ENCODE data around the gene ACP7.
"Not testable (repeated sequence)": the region's sequence is repeated elsewhere in the genome, so short reads cannot be mapped to it uniquely, and the experiment has no call there.

ACP7 gene

DNA sequence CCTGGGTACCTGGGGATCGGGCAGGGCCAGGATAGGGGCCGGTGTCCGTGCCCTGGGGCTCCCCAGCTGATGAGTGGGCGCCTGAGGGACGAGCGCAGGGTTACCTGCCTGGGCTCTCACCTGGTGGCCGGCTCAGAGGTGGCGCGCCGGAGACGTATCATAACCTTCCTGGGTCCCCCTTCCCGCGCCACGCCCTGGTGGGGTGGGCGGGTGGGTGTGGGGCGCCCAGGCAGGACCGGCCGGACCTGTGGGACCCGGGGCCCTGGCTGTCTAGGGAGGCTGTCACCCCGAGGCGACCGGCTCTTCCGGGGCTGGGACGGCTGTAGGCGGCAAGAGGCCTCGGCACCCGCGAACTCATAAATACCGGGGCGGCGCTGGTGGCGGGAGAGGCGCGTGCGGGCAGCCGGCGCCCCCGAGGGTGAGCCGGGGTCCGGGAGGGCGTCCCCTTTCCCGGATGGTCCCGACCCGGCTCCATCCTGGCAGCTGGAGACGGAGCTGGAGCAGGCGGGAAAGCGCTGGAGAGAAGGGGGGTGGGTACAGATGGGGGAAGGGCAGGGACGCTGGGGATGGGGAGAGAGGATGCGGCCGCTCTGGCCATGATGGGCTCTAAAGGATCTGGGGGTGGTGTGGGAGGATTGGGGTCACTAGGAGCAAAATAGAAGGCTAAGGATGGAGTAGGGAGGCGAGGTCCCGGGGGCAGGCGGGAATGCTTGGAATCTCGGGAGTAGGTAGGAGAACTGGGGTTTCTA is at the start of gene ACP7:
Gene ACP7, plus strand, starts transcription at position 386 of the 749 bp plus-strand sequence. CDS start 902 bp downstream, outside the sequence.
- DNase-seq: no peak

DNA sequence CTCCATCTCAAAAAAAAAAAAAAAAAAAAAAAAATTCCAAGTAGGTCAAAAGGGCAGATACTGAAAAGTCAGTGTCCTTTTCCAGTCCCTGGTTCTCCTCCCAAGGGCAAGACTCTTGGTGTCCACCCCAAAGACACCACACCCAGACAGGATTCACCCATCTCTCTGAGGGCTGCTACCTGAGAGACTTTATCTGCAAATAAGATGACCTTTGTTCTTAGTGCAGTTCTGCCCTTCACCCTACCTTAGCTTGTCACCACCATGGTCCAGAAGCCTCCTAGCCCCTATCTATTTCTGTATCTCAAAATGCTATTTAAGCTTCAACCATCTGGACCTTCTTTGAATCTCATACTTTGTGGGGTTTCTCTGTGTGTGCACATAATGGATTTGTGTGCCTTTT is 47.6 kb upstream of the ACP7 start:
- no peak for DNase-seq

GRCh38 chr19:39037194-39037593 is 47.0 kb upstream of the ACP7 start:
- no peak for DNase-seq

- peak; percentile 27 for DNase-seq
Observed at GRCh38 chr19:39038098-39038497, 46.1 kb upstream of the ACP7 start.

DNA sequence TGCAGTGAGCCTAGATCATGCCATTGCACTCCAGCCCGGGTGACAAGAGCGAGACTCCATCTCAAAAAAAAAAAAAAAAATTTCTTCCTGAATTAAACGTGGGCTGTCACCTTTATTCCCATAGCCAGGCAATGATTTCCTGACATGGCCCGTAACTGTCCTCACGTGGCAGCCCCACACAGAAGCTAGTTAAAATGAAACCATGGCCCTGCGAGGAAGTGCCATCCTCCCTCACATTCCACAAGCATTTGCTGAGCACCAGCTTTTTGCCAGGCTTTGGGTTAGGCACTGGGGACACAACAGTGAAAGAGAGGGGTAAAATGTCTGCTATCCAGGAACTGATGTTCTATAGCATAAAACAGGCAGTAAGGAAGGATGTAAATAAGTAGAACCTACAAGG is 38.7 kb upstream of the ACP7 start:
- DNase-seq: no peak

DNA sequence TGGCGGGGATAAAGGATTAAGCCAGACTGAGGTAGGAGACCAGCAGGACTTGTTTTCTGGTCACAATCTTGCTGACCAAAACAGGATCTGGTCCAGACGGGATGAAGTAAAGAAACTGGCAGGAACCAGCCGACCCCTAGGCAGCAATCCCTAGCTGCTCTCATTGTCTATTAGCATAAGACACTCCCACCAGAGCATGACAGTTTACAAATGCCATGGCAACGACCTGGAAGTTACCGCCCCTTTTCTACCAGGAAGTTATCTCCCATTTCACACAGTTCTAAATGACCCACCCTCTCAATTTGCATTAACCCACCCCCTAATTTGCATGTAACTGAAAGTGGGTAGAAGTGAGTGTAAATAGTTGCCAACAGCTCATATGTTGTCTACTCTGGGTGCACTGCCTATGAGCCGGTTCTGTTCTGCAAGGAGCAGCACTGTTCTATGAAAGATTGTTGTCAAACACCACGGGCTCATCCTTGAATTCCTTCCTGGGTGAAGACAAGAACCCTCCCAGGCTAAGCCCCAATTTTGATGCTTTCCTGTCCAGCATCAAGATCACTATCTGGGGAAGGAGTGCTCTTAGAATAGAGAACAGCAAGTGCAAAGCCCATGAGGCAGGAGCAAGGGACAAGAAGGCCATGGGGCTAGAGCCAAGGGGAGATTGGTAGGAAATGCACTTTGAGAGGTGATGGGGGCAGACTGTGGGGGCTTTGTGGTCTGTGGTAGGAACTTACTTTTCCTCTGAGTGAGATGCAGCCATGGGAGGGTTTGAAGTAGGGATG is 37.9 kb upstream of the ACP7 start:
- DNase-seq: no peak

- no peak for DNase-seq
Observed at GRCh38 chr19:39047073-39047472, 37.1 kb upstream of the ACP7 start.

GRCh38 chr19:39052243-39052746 is 31.9 kb upstream of the ACP7 start:
- no peak for DNase-seq

DNA sequence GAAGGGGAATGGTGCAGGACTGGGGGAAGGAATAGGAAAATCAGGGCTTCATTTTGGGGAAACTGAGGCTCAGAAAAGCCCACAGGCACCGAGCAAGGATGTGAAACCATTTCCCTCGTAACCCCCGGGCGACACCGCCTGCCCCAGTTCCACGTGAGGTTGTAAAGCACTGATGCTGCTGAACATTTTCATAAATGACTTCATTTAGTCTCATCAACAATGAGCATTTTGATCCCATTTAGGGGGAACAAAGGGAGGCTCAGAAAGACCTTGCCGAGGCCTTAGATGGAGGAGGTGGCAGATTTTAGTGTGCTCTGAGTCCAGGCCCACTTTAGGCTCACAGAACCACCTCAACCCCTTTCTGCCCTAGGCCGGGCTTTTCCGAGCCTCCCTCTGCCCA is 31.3 kb upstream of the ACP7 start:
- DNase-seq: no peak

GRCh38 chr19:39053276-39054090 is 30.7 kb upstream of the ACP7 start:
- no peak for DNase-seq

GRCh38 chr19:39054091-39054470 is 30.1 kb upstream of the ACP7 start:
- DNase-seq: no peak

GRCh38 chr19:39057615-39058014 is 26.6 kb upstream of the ACP7 start:
- no peak for DNase-seq

GRCh38 chr19:39059302-39059701 is 24.9 kb upstream of the ACP7 start:
- no peak for DNase-seq

GRCh38 chr19:39060171-39060570 is 24.0 kb upstream of the ACP7 start:
- DNase-seq: no peak

DNA sequence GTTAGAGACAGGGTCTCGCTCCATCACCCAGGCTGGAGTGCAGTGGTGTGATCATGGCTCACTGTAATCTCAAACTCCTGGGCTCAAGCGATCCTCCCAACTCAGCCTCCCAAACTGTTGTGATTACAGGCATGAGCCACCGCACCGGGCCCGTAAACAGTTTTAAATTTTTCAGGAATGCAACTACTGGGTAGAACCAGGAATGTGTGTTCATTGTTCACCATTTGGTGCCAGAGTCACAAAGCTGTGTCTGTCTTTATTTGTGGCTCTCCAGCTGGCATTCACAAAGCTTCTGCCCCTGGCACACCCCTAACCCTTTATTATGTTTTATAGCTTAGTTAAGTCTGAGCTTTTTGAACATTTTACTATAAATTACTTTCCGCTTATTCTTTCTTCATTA is 19.8 kb upstream of the ACP7 start:
- DNase-seq: no peak

DNA sequence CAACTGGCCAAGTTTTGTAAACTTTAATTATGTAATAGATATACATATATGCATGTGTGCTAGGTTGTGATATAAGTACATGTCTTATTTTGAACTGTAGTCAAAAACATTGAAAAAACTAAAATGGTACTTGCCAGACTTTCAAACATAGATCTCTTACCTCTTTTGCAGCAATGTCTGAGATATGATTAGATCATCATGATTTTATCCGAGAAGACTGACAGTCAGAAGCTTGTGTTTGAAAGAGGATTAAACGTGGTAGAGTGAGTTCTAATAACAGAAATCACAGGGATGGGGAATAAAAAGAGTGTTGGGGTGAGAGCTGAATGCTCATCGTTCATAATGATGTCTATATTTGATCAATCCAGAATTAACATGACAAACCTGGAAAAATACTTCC is 18.2 kb upstream of the ACP7 start:
- no peak for DNase-seq

DNA sequence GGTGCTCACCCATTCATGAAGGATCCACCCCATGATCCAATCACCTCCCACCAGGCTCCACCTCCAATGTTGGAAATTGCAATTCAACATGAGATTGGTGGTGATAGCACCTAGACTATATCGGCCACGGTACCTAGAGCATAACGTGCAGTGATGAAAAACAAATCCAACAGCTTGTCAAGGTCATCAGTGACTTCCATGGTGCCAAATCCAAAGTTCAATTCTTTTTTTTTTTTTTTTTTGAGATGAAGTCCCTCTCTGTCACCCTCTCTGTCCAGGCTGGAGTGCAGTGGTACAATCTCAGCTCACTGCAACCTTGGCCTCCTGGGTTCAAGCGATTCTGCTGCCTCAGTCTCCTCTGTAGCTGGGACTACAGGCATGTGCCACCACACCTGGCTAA is 17.1 kb upstream of the ACP7 start:
- no peak for DNase-seq

DNA sequence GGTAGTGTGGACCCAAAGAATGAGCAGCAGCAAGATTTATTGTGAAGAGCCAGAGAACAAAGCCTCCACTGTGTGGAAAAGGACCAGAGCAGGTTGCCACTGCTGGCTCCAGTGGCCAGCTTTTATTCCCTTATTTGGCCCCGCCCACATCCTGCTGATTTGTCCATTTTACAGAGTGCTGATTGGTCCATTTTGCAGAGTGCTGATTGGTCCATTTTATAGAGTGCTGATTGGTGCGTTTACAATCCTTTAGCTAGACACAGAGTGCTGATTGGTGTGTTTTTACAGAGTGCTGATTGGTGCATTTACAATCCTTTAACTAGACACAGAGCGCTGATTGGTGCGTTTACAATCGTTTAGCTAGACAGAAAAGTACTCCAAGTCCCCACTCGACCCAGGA is 15.9 kb upstream of the ACP7 start:
- not testable (repeated sequence) for DNase-seq

- no peak for DNase-seq
Observed at GRCh38 chr19:39070888-39071287, 13.3 kb upstream of the ACP7 start.

DNA sequence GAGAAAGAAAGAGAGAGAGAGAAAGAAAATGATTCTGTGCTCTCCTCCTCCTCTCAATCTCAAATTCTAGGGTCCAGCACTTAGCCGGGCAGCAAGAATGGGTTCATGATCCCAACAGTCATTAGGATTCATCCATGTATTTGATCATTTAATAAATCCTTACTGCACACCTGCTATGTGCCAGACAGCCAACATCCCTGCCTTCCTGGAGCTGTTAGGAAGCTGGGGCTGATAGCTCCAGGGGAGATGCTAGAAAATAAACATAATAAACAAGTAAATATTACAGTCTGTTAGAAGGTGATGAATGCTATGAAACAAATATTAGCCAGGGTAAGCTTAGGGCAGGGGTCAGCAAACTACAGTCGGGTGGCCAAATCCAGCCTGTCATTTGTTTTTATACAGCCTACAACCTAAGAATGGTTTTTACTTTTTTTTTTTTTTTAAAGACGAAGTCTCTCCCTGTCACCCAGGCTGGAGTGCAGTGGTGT is 9.9 kb upstream of the ACP7 start:
- no peak for DNase-seq

GRCh38 chr19:39074942-39075341 is 9.2 kb upstream of the ACP7 start:
- no peak for DNase-seq

- DNase-seq: no peak
Observed at GRCh38 chr19:39077323-39077722, 6.8 kb upstream of the ACP7 start.

Data from DMS153 (cell line).